ENCODE results near the gene NRN1.

GRCh38 chr6:6005051-6006005 lies 1.4 kb downstream of the NRN1 start:
- TF ChIP-seq SUZ12 (IDR thresholded peaks at IDR 0.05) (no peak), HDGF (IDR thresholded peaks at IDR 0.05; ENCODE audit: borderline replicate concordance) (no peak)
